ENCODE results near the gene CUTA. TPM values are rescaled to one million over a fixed set of nuclear protein-coding genes. Genes with fewer than 3 reads are reported as not detected.

Gene CUTA
- total and polyA plus RNA-seq, 2 of the 13 experiments (the other 11 are each of a cell fraction or from before 2014, with no cell fraction given), result 170 to 180 TPM

GRCh38 chr6:33428224-33428965 lies 10.5 kb upstream of the CUTA start (continued):
- TF ChIP-seq RBAK (CRISPR knock-in tag; IDR thresholded peaks at IDR 0.05), result no peak
- TF ChIP-seq ZNF326 (CRISPR knock-in tag; IDR thresholded peaks at IDR 0.05; ENCODE audit: borderline replicate concordance), result no peak
- TF ChIP-seq SP4 (CRISPR knock-in tag; IDR thresholded peaks at IDR 0.05), result no peak; the same call in 1 of the 2 replicates
- no peak; the same call in 1 of the 2 replicates for TF ChIP-seq UBTF (CRISPR knock-in tag; IDR thresholded peaks at IDR 0.05)
- TF ChIP-seq ZFY (CRISPR knock-in tag; IDR thresholded peaks at IDR 0.05), result peak; percentile 44; the same call in 1 of the 2 replicates
- TF ChIP-seq ZBTB10 (CRISPR knock-in tag; IDR thresholded peaks at IDR 0.05; ENCODE audit: borderline replicate concordance), result no peak
- 0 out of 2 replicates have a peak, but pooled peaks have one; percentile 67 for TF ChIP-seq ZBTB43 (CRISPR knock-in tag; conservative IDR thresholded peaks at IDR 0.05)
- TF ChIP-seq MYC (CRISPR knock-in tag; IDR thresholded peaks at IDR 0.05; ENCODE audit: borderline replicate concordance), result peak; percentile 83
- 0 out of 2 replicates have a peak, but pooled peaks have one; percentile 25 for TF ChIP-seq PCBP1 (IDR thresholded peaks at IDR 0.05; ENCODE audit: borderline replicate concordance, low read depth, low read length)
- no peak for TF ChIP-seq NFYC (CRISPR knock-in tag; IDR thresholded peaks at IDR 0.05)
- TF ChIP-seq AKAP8 (CRISPR knock-in tag; IDR thresholded peaks at IDR 0.05), result 0 out of 2 replicates have a peak, but pooled peaks have one; percentile 29
- no peak for TF ChIP-seq CCDC6 (CRISPR knock-in tag; IDR thresholded peaks at IDR 0.05)
- peak; percentile 54; the same call in 1 of the 2 replicates for TF ChIP-seq ZNF558 (CRISPR knock-in tag; IDR thresholded peaks at IDR 0.05; ENCODE audit: borderline replicate concordance)
- TF ChIP-seq SMYD3 (CRISPR knock-in tag; IDR thresholded peaks at IDR 0.05), result no peak
- TF ChIP-seq TBX2 (CRISPR knock-in tag; IDR thresholded peaks at IDR 0.05; ENCODE audit: borderline replicate concordance), result peak; percentile 51; the same call in 1 of the 2 replicates
- 0 out of 2 replicates have a peak, but pooled peaks have one; percentile 32 for TF ChIP-seq ZNF780A (CRISPR knock-in tag; IDR thresholded peaks at IDR 0.05)
- 0 out of 2 replicates have a peak, but pooled peaks have one; percentile 15 for TF ChIP-seq ARID4A (CRISPR knock-in tag; IDR thresholded peaks at IDR 0.05; ENCODE audit: borderline replicate concordance)

Data from HepG2 (cell line).